HG03139 (cell line): ENCODE results near the gene POTEH.
"Not testable (repeated sequence)": the region's sequence is repeated elsewhere in the genome, so short reads cannot be mapped to it uniquely, and the experiment has no call there.

Source experiments
- ATAC-seq: cut with Tn5 transposase; IDR thresholded peaks from one replicate; pipeline ENCODE4 v1.9.1; 2021; ENCODE audit not compliant: unreplicated experiment

POTEH gene

DNA sequence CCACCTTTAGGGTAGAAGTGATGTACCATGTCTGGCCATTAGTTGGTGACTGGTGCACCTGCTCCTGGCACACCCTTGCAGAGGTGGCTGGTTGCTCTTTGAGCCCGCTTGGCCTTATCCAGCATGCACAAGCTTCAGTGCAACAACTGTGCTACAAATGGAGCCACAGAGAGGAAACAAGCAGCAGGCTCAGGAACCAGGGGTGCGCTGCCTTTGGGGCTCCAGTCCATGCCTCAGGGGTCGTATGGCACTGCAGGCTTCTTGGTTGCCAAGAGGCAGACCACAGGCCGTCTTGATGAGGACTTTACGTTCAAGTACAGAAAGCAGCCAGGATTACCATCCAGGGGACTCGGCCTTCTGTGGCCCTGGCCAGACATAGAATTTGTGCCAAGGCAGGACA lies 44.6 kb downstream of the POTEH start:
- not testable (repeated sequence) for ATAC-seq

DNA sequence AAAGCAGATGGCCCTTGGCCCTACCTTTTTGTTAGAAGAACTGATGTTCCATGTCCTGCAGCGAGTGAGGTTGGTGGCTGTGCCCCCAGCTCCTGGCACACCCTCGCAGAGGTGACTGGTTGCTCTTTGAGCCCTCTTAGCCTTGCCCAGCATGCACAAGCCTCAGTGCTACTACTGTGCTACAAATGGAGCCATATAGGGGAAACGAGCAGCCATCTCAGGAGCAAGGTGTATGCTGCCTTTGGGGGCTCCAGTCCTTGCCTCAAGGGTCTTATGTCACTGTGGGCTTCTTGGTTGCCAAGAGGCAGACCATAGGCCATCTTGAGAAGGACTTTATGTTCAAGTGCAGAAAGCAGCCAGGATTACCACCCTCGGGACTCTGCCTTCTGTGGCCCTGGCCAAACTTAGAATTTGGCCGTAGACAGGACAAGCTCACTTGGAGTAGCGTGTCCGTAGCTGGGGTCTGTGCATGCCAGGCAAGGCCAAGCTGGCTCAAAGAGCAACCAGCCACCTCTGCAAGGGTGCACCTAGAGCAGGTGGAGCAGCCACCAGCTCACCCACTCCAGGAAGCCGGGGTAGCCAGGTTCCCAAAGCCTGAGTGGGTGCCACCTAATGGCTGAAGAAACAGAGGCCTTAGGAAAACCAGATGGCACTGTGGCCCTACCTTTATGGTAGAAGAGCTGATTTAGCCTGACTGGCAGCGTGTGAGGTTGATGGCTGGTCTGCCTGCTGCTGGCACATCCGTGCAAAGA lies 48.5 kb downstream of the POTEH start:
- ATAC-seq = not testable (repeated sequence)

DNA sequence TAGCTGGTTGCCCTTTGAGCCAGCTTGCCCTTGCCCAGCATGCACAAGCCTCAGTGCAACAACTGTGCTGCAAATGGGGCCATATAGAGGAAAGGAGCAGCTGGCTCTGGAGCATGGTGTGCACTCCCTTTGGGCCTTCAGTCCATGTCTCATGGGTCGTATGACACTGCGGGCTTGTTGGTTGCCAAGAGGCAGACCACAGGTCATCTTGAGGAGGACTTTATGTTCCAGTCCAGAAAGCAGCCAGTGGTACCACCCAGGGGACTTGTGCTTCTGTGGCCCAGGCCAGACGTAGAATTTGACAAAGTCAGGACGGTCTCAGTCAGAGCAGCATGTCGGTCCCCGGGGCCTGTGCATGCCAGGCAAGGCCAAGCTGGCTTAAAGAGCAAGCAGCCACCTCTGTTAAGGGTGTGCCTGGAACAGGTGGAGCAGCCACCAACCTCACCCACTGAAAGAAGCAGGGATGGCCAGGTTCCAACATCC lies 49.1 kb downstream of the POTEH start:
- ATAC-seq = not testable (repeated sequence)

DNA sequence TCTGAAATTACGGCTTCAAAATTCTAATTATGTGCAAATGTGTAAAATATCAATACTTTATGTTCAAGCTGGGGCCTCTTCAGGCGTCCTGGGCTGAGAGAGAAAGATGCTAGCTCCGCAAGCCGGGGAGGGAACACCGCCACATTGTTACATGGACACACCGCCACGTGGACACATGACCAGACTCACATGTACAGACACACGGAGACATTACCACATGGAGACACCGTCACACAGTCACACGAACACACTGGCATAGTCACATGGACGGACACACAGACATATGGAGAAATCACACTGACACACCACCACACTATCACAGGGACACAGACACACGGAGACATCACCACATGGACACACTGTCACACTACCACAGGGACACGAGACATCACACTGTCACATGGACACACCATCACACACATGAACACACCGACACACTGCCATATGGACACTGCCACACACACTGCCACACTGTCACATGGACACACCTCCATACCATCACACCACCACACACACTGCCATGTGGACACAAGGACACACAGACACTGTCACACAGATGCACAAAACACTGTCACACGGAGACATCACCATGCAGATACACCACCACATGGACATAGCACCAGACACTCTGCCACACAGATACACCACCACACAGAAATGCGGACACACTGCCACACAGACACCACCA lies 58.0 kb downstream of the POTEH start:
- not testable (repeated sequence) for ATAC-seq

DNA sequence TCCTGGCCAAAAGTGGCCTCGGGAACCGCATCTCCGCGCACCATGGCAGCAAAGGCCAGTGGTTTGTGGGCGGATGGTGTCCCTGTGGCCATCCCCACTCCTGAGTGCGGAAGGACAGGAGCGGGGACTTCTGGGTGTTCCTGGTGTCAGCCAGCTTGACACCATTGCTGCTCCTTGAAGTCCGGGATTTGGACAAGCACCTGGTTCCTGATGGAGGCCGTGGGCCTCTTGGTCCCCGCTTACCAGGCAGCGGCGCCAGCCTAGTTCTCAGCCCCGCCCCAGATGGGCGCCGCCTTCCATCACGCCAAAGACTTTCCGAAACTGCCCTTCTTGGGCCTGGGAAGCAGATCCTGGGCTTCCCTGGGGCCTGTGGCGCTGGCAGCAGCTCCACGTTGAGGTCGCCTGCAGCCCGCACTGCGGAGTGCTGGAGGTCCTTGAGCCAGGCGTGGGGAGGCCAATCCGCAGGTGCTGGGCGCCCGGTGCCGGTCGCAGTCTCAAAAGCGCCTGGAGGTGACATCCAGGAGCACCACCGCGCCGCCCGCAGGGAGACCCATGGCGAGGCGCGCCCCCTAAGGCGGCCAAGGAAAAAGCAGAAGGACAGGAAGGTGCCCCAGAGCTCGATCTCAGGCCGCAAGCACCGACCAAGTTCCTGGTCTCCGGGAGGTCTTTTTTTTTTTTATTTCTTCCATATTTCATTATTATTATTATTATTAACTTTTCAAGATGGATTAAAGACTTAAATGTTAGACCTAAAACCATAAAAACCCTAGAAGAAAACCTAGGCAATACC lies 59.5 kb downstream of the POTEH start:
- not testable (repeated sequence) for ATAC-seq

DNA sequence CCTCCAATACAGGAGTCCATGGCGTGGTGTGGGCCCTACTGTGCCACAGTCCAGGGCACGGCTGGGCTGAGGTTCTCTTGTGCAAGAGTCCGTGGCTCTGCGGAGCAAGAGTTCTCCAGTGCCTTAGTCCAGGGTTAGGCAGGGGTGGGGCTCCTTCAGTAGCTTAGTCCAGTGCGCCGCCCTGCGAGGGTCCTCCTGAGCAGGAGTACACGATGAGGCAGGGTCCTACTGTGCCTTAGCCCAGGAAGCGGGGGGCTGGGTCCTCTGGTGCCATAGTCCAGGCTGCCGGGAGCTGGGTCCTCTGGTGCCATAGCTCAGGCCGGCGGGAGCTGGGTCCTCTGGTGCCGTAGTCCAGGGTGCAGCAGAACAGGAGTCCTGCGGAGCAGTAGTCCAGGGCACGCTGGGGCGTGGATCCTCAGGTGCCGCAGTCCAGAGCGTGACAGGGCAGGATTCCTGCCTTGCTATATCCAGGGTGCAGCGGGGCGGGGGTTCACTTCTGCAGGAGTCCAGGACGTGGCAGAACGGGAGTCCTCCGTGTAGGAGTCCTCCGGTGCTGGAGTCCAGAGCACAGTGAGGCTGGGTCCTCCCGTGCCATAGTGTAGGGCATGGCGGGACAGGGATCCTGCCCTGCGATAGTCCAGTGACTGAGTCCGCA lies 69.7 kb downstream of the POTEH start:
- not testable (repeated sequence) for ATAC-seq

DNA sequence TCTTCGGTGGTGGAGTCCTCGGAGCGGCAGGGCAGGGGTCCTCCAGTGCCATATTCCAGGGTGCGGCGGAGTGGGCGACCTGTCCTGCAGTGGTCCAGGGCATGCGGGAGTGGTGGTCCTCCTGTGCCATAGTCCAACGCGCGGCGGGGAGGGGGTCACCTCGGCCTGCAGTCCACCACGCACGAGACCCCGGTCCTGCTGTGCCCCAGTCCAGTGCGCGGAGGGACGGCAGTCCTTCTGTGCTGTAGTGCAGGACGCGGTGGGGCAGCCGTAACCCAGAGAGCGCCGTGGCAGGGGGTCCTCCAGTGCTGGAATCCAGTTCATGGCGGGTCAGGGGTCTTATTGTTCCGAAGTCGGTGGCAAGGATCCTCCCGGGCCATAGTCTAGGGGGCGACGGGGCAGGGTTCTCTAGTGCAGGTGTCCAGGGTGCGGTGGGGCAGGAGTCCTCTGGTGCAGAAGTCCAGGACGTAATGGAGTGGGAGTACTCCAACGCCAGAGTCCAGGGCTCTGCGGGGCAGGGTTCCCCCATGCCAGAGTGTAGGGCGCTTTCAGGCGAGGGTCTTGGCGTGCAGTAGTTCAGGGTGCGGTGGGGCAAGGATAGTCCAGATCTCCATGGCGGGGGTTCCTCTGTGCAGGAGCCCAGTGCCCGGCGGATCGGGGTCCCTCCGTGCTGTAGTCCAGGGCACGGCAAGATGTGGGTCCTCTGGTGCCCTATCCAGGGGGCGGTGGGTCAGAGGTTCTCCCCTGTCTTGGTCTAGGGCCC lies 70.7 kb downstream of the POTEH start:
- not testable (repeated sequence) for ATAC-seq

DNA sequence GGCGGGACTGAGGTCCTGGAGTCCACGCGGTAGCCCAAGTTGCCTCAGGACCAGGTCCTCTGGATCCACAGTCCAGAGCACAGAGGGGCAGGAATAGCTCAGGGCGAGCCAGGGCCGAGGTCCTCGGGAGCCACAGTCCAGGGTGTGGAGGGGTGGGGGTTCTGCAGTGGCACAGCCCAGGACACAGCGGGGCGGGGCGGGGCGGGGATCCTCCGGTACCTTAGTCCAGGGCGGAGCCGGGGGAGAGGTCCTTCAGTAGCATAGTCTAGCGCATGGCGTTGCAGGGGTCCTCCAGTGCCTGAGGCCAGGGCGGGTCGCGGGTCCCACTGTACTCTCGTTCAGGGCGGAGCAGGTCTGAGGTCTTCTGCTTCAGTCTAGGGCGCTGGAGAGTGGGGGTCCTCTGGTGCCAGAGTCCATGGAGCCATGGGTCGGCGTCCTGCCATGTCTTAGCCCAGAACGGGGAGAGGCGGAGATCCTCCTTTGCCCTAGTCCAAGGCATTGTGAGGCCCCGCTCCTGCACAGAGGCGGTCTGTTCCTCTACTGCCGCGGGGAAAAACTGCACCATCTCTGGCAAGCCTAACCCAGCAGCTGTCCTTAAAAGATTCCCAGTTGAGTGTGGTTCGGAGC lies 71.4 kb downstream of the POTEH start:
- not testable (repeated sequence) for ATAC-seq

DNA sequence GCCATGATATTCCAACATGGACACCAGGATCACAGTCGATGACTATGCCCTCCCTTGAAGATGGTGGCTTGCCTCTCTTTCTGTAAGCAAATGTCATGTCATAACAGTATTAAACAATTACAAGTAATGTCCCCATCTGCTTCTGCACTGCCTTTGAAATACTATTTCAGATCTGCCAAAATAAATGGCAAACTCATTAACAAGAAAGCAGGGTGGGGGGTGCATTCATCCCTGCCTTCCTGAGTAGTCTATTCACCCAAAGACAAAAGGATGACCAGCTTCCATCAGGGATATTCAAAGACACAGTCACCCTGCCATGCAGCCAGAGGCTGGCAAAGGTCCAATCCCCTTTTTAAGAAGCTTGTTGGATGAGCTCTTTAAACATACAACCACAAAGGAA lies 73.7 kb downstream of the POTEH start:
- ATAC-seq = not testable (repeated sequence)
